IPS-18a (cell line): ENCODE results near the gene FYB1.

Source experiments
- H3K27ac ChIP-seq: one replicate; pipeline ENCODE4 v1.5.1; 2013; ENCODE audit warnings: low read length
- H3K27me3 ChIP-seq: one replicate; pipeline ENCODE4 v1.6.1; 2013; ENCODE audit warnings: mild to moderate bottlenecking, low read length; ENCODE audit not compliant: control insufficient read depth, insufficient read depth
- H3K36me3 ChIP-seq: one replicate; pipeline ENCODE4 v1.6.1; 2013; ENCODE audit warnings: low read depth, low read length; ENCODE audit not compliant: control insufficient read depth
- H3K4me1 ChIP-seq: one replicate; pipeline ENCODE4 v1.6.1; 2013; ENCODE audit warnings: low read depth, low read length; ENCODE audit not compliant: control insufficient read depth
- H3K4me3 ChIP-seq: one replicate; pipeline ENCODE4 v1.5.1; 2013; ENCODE audit warnings: low read length
- H3K9ac ChIP-seq: one replicate; pipeline ENCODE4 v1.6.1; 2013; ENCODE audit warnings: mild to moderate bottlenecking, low read length, moderate library complexity
- H3K9me3 ChIP-seq: one replicate; pipeline ENCODE4 v1.6.1; 2013; ENCODE audit warnings: low read depth, low read length; ENCODE audit not compliant: control insufficient read depth

FYB1 gene

GRCh38 chr5:39213447-39214207, 5.7 kb downstream of the FYB1 start:
- H3K27ac ChIP-seq: no peak overlapping the region
- H3K4me1 ChIP-seq: no peaks in the 10 kb centered on the region
- no peaks in the 10 kb centered on the region for H3K27me3 ChIP-seq
- no peak overlapping the region for H3K4me3 ChIP-seq
- no peaks in the 10 kb centered on the region for H3K36me3 ChIP-seq
- H3K9me3 ChIP-seq: no peaks in the 10 kb centered on the region
- H3K9ac ChIP-seq: no peak overlapping the region

GRCh38 chr5:39211773-39212172, 7.6 kb downstream of the FYB1 start:
- Histone ChIP-seq H3K27me3 (no peaks in the 10 kb centered on the region), H3K4me1 (no peaks in the 10 kb centered on the region), H3K9me3 (no peaks in the 10 kb centered on the region), H3K4me3 (no peak overlapping the region), H3K36me3 (no peaks in the 10 kb centered on the region), H3K27ac (no peak overlapping the region), H3K9ac (no peak overlapping the region)

- Histone ChIP-seq H3K36me3 (no peaks in the 10 kb centered on the region), H3K4me3 (no peak overlapping the region), H3K9ac (no peak overlapping the region), H3K4me1 (no peaks in the 10 kb centered on the region), H3K9me3 (no peaks in the 10 kb centered on the region), H3K27me3 (no peaks in the 10 kb centered on the region), H3K27ac (no peak overlapping the region)
These were observed 9.4 kb downstream of the FYB1 start for GRCh38 chr5:39209924-39210323.

- Histone ChIP-seq H3K27ac (no peak overlapping the region), H3K36me3 (no peaks in the 10 kb centered on the region), H3K9me3 (no peaks in the 10 kb centered on the region), H3K27me3 (no peaks in the 10 kb centered on the region), H3K4me3 (no peak overlapping the region), H3K9ac (no peak overlapping the region), H3K4me1 (no peaks in the 10 kb centered on the region)
These were observed 10.9 kb downstream of the FYB1 start for GRCh38 chr5:39208471-39208870.

- H3K9me3 ChIP-seq: no peaks in the 10 kb centered on the region
- no peak overlapping the region for H3K27ac ChIP-seq
- H3K9ac ChIP-seq: no peak overlapping the region
- no peaks in the 10 kb centered on the region for H3K27me3 ChIP-seq
- H3K4me1 ChIP-seq: no peaks in the 10 kb centered on the region
- no peaks in the 10 kb centered on the region for H3K36me3 ChIP-seq
- H3K4me3 ChIP-seq: no peak overlapping the region
These were observed 11.9 kb downstream of the FYB1 start for GRCh38 chr5:39207345-39208045.

DNA sequence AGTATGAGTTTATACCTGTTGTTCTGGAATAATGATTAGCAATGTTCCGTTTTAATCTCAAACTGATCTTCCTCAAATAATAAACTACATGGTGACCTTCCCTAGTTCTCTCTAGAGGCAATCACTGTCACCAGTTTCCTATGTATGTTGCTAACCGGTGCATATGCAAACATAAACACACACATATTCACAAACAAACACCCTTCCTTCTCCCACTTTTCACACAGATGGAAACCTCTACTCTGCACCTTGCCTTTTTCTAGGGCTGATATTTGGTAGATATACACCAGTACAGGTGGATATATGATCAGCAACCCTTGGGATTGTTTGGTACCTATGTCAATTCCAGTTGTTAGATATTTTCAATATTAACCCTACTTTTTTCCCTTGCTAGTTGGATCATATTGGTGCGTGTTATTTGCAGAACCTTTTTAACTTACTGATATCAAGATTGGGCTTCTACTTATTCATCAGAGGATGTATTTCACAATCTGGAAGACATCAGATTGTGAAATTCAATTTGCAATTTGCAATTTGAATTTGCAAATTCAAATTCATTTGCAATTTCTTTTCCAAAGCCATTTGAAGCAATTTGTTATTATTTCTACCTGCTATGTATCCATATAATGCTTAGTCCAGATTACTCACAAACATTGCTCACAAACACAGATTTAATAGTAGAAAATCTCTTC, 12.6 kb downstream of the FYB1 start:
- no peak overlapping the region for H3K27ac ChIP-seq
- H3K4me3 ChIP-seq: no peak overlapping the region
- H3K9ac ChIP-seq: no peak overlapping the region
- H3K36me3 ChIP-seq: no peaks in the 10 kb centered on the region
- H3K9me3 ChIP-seq: no peaks in the 10 kb centered on the region
- no peaks in the 10 kb centered on the region for H3K4me1 ChIP-seq
- H3K27me3 ChIP-seq: no peaks in the 10 kb centered on the region

GRCh38 chr5:39205550-39205949, 13.8 kb downstream of the FYB1 start:
- Histone ChIP-seq H3K27ac (no peak overlapping the region), H3K9ac (no peak overlapping the region), H3K9me3 (no peaks in the 10 kb centered on the region), H3K4me3 (no peak overlapping the region), H3K27me3 (no peaks in the 10 kb centered on the region), H3K4me1 (no peaks in the 10 kb centered on the region), H3K36me3 (no peaks in the 10 kb centered on the region)

DNA sequence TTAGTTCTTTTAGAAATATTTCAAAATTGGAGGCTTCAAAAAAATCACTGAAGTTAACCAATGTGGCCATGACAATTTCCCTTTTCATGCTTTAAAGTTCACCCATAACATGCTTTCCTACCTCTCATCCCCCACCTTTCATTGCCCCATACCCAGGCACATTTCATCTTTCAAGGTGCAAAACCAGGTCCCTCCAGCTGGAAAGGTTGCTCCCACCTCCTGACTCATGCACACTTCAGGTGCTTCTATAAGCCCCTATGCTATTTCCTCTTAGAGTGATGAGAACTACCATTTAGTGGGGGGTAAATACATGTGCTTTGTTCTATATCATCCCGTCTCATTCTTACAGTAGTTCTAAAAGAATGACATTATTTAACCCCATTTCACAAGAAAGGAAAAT, 15.4 kb downstream of the FYB1 start:
- Histone ChIP-seq H3K36me3 (no peaks in the 10 kb centered on the region), H3K27ac (no peak overlapping the region), H3K4me1 (no peaks in the 10 kb centered on the region), H3K9me3 (no peaks in the 10 kb centered on the region), H3K4me3 (no peak overlapping the region), H3K9ac (no peak overlapping the region), H3K27me3 (no peaks in the 10 kb centered on the region)

DNA sequence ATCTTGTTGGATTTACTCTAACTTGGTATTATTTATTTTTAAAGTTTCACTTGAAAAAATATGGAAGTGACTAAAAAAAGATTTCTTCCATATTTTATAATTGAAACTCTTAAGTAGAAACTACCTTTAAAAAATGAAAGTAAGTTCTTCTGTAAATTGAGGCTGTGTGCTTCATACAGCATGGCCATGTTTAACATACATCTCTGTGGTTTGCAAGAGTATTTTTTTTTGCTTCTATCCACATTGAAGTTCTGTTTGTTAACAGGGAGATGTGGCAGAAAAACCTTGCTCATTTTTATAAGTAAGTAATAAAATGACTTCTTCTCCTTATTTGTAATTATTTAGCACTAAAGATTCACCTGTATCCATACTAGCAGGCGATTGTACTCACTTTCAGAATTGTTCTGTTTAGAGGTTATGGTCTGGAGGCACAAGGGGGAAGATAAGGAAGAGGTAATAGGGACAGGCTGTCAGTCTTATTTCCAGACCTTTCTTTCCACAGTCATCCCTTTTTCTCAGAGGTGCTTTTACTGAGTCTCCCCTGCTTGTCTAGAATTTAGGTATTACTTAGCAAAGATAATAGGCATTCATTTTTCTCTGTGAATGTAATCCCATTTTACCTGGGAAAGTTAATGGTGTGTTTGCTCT, 16.0 kb downstream of the FYB1 start:
- H3K27ac ChIP-seq: no peak overlapping the region
- H3K4me1 ChIP-seq: no peaks in the 10 kb centered on the region
- H3K4me3 ChIP-seq: no peak overlapping the region
- H3K36me3 ChIP-seq: no peaks in the 10 kb centered on the region
- no peaks in the 10 kb centered on the region for H3K27me3 ChIP-seq
- H3K9ac ChIP-seq: no peak overlapping the region
- H3K9me3 ChIP-seq: no peaks in the 10 kb centered on the region

GRCh38 chr5:39202597-39203274, 16.6 kb downstream of the FYB1 start:
- H3K9ac ChIP-seq: no peak overlapping the region
- no peak overlapping the region for H3K27ac ChIP-seq
- no peaks in the 10 kb centered on the region for H3K36me3 ChIP-seq
- H3K27me3 ChIP-seq: no peaks in the 10 kb centered on the region
- H3K4me1 ChIP-seq: no peaks in the 10 kb centered on the region
- no peaks in the 10 kb centered on the region for H3K9me3 ChIP-seq
- H3K4me3 ChIP-seq: no peak overlapping the region
